Ishikawa (cell line): Measurements from ENCODE around the gene AGAP3.

Experiments
- CEBPB ChIP-seq: IDR thresholded peaks from 2 replicates; pipeline ENCODE4 v1.6.1; 2012
- EGR1 ChIP-seq: IDR thresholded peaks from 2 replicates; pipeline ENCODE4 v1.6.1; 2012
- EP300 ChIP-seq: IDR thresholded peaks from 2 replicates; pipeline ENCODE4 v1.6.1; 2012; ENCODE audit warnings: borderline replicate concordance
- NFIC ChIP-seq: IDR thresholded peaks from 2 replicates; pipeline ENCODE4 v1.6.1; 2012
- RAD21 ChIP-seq: IDR thresholded peaks from 2 replicates; pipeline ENCODE4 v1.6.1; 2012; ENCODE audit warnings: low read depth
- TAF1 ChIP-seq: IDR thresholded peaks from 2 replicates; pipeline ENCODE4 v1.6.1; 2012; ENCODE audit warnings: low read depth, mild to moderate bottlenecking
- YY1 ChIP-seq: IDR thresholded peaks from 2 replicates; pipeline ENCODE4 v1.6.1; 2012; ENCODE audit warnings: low read depth
- ZBTB7A ChIP-seq: IDR thresholded peaks from 2 replicates; pipeline ENCODE4 v1.6.1; 2012; ENCODE audit warnings: low read depth
- TF ChIP-seq, protein P1 (sequence below): IDR thresholded peaks from 2 replicates; pipeline ENCODE4 v1.6.1; 2012
- TF ChIP-seq, protein P2 (sequence below): IDR thresholded peaks from 2 replicates; pipeline ENCODE4 v1.6.1; 2012; ENCODE audit warnings: low read depth, mild to moderate bottlenecking
- TF ChIP-seq, protein P3 (sequence below): IDR thresholded peaks from 2 replicates; pipeline ENCODE4 v1.6.1; 2012

DNA sequence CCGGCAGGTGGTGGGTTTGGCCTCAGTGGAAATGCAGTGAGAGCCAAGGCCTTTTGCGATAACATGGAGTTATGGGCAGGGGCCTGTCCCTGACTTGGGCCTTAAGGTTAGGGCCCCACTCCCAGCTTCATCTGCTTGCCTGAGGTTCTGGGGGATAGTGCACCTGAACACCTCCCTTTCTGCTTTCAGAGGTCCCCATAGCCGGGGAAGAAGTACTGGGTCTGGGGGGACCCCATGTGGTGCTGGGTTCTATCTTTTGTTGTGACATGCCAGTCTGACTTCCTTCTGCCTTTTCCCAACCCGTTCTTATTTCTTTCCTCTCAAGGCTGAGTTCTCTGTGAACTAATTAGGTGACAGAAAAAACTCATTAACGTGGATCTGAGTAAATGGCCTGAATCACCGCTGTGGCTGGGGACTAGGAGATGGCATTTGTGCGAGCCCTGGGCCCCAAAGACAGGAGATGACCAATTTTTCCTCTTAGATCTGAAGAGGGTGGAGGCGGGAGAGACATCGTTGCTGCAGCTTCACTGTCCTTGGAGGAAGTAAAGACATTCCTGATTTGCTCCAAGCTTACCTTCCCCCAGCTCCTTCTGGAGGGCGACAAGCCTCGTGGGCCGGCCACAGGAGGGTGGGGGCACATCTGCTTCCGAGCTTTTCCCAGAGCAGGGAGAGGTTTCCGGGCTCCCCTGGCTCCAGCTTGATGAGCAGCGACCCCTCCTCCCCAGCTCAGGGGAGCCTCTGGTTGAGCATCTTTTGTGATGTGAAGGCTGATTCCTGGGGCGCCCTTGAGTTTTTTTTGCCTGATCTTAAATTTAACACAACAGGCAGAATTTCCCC lies 2.0 kb downstream of the AGAP3 start:
- TF ChIP-seq RAD21 (no peak), YY1 (no peak), EGR1 (no peak), NFIC (no peak), CEBPB (no peak), TAF1 (no peak), EP300 (no peak), ZBTB7A (no peak)
- TF ChIP-seq, protein P1, sequence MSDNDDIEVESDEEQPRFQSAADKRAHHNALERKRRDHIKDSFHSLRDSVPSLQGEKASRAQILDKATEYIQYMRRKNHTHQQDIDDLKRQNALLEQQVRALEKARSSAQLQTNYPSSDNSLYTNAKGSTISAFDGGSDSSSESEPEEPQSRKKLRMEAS: no peak
- TF ChIP-seq, protein P2, sequence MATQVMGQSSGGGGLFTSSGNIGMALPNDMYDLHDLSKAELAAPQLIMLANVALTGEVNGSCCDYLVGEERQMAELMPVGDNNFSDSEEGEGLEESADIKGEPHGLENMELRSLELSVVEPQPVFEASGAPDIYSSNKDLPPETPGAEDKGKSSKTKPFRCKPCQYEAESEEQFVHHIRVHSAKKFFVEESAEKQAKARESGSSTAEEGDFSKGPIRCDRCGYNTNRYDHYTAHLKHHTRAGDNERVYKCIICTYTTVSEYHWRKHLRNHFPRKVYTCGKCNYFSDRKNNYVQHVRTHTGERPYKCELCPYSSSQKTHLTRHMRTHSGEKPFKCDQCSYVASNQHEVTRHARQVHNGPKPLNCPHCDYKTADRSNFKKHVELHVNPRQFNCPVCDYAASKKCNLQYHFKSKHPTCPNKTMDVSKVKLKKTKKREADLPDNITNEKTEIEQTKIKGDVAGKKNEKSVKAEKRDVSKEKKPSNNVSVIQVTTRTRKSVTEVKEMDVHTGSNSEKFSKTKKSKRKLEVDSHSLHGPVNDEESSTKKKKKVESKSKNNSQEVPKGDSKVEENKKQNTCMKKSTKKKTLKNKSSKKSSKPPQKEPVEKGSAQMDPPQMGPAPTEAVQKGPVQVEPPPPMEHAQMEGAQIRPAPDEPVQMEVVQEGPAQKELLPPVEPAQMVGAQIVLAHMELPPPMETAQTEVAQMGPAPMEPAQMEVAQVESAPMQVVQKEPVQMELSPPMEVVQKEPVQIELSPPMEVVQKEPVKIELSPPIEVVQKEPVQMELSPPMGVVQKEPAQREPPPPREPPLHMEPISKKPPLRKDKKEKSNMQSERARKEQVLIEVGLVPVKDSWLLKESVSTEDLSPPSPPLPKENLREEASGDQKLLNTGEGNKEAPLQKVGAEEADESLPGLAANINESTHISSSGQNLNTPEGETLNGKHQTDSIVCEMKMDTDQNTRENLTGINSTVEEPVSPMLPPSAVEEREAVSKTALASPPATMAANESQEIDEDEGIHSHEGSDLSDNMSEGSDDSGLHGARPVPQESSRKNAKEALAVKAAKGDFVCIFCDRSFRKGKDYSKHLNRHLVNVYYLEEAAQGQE: no peak
- TF ChIP-seq, protein P3, sequence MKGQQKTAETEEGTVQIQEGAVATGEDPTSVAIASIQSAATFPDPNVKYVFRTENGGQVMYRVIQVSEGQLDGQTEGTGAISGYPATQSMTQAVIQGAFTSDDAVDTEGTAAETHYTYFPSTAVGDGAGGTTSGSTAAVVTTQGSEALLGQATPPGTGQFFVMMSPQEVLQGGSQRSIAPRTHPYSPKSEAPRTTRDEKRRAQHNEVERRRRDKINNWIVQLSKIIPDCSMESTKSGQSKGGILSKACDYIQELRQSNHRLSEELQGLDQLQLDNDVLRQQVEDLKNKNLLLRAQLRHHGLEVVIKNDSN: no peak
